DMS53 treated with DMSO at 0.1 percent for 48 hours (cell line): ENCODE data around the gene TRIM33.
"Not testable (repeated sequence)": the region's sequence is repeated elsewhere in the genome, so short reads cannot be mapped to it uniquely, and the experiment has no call there.

Experiments
- DNase-seq: peaks from one replicate; lab custom pipeline; 2025; ENCODE audit not compliant: unreplicated experiment; lab: John Stamatoyannopoulos, UW

The TRIM33 gene

GRCh38 chr1:114467491-114467890, 43.5 kb downstream of the TRIM33 start:
- DNase-seq = no peak

DNA sequence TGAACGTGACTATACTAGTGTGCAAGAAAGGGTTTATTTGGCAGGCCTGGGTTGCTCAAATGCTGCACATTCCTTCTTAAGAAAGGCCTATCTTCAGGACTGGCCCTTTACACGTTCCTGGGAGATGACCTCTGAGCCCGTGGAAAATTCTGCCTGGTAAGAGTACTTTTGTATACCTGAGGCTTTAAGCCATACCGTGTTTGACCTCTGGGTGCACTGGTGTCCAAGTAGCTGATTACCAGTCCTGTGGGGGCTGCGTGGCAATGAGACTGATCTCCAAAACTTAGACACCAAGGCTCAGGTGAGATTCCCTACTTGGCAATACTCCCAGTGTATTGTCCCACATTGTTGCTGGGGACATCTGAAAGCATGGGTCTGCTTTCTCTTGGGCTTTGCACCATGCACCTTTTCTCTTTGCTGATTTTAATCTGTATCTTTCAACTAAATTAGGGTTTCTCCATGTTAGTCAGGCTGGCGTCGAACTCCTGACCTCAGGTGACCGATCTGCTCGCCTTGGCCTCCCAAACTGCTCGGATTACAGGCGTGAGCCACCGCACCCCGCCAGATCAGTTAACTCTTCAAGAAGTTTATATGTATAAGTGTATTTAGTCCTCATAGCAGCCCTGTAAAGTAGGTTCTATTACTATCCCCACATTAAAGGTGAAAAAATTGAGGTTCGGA, 44.5 kb downstream of the TRIM33 start:
- DNase-seq = no peak

DNA sequence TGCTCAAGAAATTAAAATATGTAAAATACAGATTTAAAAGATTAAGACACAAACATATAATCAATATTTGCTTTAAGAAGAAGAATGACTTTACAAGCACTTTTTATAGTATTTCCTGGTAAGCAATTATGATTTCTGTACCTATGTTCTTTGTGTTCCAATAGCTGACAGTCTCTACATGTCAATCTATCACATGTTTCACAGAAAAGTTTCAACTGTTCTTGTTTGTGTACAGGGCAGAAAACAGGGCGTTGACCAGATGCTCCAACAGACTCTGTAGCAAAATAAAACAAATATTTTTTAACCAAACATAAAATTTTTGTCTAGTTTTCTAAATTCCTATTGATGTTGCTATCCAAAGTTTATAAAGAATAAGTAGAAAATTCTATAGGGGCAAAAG, 48.0 kb downstream of the TRIM33 start:
- no peak for DNase-seq

DNA sequence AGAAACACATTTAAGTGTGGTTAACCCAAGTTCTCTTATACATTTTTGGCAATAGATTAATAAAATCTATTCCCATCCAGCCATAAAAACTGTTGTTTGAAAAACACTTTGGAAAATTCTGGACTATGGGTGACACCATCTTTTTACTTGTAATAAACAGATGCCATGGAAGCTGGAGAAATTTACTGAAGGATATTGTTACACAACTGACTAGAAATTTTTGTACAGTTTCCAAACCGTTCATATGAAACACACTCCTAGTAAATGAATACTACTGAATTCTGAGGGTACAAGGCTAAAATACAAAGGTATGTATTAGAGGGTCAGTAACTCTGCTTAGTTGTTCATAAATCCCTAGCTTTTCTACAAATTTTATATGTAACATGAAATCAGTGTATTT, 48.7 kb downstream of the TRIM33 start:
- DNase-seq = no peak

DNA sequence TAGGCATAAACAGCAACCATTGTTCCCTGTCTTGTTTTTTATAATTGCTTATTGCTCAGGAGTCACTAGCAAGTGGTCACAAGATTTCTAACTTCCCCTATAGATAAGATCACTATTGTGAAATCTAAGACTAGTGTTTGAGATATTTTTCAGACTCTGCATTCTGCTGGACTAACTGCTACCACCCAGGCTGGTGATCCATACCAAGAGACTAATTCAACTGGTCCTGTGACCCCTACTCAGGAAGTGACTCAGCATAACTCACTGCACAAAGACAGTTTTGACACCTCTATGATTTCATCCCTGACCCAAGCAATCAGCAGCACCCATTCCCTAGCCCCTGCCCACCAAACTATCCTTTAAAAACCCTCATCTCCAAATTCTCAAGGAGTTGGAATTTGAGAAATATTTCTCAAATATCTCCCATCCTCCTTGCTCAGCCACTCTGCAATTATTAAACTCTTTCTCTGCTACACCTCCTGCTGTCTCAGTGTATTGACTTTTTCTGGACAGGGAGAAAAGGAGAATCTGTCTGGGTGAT, 52.7 kb downstream of the TRIM33 start:
- no peak for DNase-seq

GRCh38 chr1:114457675-114458236, 53.2 kb downstream of the TRIM33 start:
- DNase-seq = no peak

DNA sequence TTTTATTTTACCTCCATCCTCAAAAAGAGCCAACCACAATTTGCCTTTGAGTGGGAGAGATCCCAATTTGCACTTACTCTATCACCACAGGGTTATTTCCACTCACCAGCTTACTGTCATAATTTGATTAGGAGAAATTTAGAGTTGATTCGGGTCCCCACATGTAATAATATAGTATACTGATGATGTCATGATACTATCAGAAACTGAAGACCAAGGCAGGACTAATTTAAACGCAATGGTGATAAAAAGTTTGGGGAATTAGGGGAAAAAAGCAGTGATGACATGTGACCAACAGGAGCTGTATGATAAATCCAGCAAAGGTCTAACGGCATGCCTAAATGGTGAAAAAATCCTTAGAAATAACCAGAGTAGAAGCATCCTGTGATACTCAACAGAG, 54.4 kb downstream of the TRIM33 start:
- no peak for DNase-seq

DNA sequence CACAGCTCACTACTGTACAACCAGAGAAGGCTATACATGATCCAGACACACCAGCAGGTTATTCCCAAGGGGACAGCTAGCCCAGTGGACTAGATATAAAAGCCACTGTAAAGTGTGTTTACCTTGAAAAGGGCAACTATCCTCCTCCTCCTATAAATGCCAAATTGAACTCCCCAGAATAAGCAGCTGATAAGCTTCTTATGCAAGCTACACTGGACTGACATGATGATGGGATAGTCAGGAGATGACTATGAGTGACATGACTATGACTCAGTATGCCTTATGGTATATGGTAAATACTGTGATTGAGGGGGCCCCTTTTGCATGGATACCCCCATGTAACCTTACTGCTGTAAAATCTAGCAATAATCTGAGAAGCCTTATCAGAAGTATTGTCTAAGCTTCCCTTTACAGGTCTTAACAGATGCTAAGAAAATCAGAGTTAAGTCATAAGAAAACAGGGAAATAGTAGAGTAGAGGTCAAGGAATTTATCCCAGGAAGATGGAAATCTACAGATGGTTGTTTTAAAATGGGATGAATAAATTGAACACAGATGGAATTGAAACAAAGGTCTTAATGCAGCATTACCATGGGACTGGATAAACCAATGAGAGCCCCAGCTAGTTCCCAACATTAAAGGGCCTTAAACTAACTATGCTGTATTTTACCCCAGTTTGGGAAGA, 55.8 kb downstream of the TRIM33 start:
- no peak for DNase-seq

- no peak for DNase-seq
Observed at GRCh38 chr1:114454539-114454938, 56.5 kb downstream of the TRIM33 start.

- no peak for DNase-seq
Observed at GRCh38 chr1:114453361-114453784, 57.6 kb downstream of the TRIM33 start.

- no peak for DNase-seq
Observed at GRCh38 chr1:114448370-114449036, 62.5 kb downstream of the TRIM33 start.

GRCh38 chr1:114446198-114446597, 64.8 kb downstream of the TRIM33 start:
- no peak for DNase-seq

GRCh38 chr1:114443226-114443625, 67.8 kb downstream of the TRIM33 start:
- not testable (repeated sequence) for DNase-seq

DNA sequence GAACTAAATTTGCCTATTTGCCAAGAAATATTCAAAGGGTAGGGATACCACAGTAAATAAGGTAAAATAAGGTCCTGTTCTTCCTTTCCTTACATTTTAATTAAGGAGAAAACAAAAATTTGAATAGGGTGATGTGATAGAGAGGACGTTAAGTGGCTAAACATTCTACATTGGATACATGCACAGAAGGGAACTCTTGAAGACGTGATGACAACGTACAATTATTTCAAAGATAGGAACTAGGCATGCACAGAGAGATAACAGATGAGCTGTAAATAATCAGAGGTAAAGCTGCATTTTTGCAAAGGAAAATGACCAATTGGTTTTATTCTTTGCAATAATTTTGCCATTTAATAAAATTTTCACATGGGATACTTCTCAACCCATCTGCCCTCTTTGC, 69.7 kb downstream of the TRIM33 start:
- DNase-seq = no peak

DNA sequence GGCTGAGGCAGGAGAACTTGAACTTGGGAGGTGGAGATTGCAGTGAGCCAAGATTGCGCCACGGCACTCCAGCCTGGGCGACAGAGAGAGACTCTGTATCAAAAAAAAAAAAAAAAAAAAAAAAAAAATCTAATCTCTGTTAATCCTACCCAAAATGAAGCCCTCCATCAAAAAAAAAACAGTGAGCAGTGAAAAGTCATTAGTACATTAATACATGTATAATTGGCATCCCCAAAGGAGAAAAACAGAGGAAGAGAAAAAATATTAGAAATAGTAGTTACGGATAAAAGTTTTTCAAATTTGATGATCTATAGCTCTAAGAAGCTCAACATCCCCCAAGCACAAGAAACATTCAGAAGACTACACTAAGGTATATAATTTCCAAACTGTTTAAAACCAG, 71.6 kb downstream of the TRIM33 start:
- no peak for DNase-seq

DNA sequence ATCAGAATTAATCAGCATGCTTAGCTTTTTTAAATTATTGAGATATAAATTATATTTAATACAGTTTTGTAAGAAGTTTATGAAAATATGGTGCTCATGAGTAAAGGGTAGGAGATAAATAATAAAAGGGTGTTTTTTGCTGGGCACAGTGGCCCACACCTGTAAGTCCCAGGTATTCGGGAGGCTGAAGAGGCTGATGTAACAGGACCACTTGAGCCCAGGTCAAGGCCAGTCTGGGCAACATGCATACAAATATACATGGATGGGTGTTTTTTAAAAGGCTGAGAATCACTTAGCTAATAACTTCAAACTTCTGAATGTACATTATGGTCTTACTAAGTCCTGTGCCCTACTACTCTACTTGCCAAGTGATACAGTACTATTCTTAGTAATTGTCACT, 73.2 kb downstream of the TRIM33 start:
- DNase-seq = no peak

DNA sequence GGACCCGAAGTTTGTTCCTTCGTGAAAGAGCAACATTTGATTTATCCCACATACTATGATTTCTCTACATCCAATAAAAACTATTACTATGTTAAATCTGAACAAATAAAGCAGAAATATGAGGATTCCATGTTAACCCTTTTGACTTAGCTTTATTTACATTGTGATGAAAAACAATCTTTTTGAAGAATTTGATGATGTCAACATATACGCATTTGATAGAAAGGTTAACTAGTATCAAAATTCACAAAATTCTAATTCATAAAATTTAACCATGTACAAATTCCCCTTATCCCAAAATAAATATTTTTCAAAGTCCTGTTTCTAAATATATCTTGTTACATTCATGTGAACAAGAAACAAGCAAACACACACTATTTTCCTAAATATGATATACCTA, 74.2 kb downstream of the TRIM33 start:
- no peak for DNase-seq

- DNase-seq = no peak
Observed at GRCh38 chr1:114435088-114435715, 75.8 kb downstream of the TRIM33 start.

DNA sequence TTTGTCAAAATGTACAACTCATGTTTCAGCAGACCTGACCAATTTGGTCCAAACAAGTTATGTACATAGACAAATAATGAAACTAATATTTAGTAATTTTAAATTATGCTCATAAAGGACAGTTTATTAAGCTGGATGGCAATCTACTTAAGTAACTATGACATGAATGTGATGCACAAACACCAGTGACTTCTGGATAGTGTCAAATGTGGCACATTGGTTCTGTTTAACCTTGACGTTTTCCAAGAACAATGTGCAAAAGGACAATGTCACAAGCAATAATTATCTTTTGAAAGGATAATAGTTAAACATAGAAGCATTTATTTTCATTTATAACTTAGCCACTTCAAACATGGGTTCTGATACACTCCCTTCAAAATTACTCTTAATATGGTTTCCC, 80.0 kb downstream of the TRIM33 start:
- no peak for DNase-seq

- no peak for DNase-seq
Observed at GRCh38 chr1:114428083-114428754, 82.8 kb downstream of the TRIM33 start.

DNA sequence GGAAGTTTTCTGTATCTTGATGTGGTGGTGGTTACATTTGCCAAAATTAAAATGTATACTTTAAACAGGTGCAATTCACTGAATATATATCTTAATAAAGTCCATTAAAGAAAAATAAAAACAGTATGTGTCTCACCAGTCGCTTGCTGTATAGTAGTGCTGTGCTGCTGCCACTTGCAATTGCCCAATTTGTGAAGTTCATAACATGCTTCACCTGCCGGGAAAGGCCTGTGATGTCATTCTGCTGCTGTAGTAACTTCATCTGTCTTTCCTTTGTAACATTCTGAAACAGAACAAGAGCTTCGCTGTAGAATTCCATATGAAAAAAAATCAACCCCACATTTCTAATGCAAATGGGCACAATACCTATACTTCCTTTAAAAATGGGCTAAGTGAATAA, 83.4 kb downstream of the TRIM33 start:
- no peak for DNase-seq
